GM12865 (cell line): Measurements from ENCODE around the gene MYL10.
A peak's percentile ranks its signal among the peaks of the same experiment; 100 is the strongest.
"Not testable (repeated sequence)": the region's sequence is repeated elsewhere in the genome, so short reads cannot be mapped to it uniquely, and the experiment has no call there.

Source experiments
- DNase-seq: peaks from one replicate; pipeline ENCODE4 v3.0.0; 2010; ENCODE audit warnings: low read depth
- H3K4me3 ChIP-seq: 2 replicates; pipeline ENCODE4 v1.5.1; 2011; ENCODE audit warnings: mild to moderate bottlenecking, low read depth, low read length, control low read depth
- TF ChIP-seq, protein P1 (sequence below): IDR thresholded peaks from 2 replicates; pipeline ENCODE4 v1.5.1; 2011; ENCODE audit warnings: low read length, control low read depth, low read depth, inconsistent platforms; ENCODE audit not compliant: insufficient read depth; ENCODE audit errors: missing control alignments

The MYL10 gene

DNA sequence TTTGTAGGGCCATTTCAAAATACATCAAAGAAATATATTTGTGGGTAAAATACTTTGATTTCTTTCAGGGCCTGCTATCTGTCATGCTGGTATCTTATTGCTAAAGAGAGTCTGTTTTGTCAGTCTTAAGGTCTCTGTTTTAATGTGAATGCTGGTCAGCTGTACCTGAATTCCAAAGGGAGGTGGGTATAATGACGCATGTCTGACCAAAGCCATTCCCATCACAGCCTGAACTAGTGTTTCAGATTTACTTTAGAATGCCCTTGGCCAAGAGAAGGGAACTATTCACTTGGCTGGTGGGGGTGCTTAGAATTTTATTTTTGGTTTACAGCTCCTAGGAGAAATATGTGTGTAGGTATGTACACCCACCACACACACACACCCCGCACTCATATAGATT, 30.6 kb upstream of the MYL10 start:
- no peak for DNase-seq
- TF ChIP-seq, protein P1, sequence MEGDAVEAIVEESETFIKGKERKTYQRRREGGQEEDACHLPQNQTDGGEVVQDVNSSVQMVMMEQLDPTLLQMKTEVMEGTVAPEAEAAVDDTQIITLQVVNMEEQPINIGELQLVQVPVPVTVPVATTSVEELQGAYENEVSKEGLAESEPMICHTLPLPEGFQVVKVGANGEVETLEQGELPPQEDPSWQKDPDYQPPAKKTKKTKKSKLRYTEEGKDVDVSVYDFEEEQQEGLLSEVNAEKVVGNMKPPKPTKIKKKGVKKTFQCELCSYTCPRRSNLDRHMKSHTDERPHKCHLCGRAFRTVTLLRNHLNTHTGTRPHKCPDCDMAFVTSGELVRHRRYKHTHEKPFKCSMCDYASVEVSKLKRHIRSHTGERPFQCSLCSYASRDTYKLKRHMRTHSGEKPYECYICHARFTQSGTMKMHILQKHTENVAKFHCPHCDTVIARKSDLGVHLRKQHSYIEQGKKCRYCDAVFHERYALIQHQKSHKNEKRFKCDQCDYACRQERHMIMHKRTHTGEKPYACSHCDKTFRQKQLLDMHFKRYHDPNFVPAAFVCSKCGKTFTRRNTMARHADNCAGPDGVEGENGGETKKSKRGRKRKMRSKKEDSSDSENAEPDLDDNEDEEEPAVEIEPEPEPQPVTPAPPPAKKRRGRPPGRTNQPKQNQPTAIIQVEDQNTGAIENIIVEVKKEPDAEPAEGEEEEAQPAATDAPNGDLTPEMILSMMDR, result no peak
- H3K4me3 ChIP-seq, result no peak overlapping the region

DNA sequence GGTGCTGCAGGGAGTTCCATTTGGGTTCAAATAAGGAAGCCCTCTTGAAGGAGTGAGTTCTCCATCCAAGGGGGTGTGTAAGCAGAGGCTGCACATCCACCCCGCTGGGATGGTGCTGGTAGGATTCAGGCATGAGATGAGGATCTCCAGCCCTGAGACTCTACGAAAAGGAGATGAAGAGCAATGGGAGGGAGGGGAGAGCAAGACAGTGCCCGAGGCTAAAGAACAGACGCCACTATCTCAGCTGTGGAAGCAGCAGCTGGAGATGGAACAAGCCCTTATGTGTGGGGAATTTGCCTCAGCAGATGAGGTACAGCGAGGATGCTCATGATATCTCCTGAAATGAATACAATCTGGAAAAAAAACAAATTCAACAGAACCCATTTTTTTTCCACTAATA, 28.1 kb upstream of the MYL10 start:
- H3K4me3 ChIP-seq, result no peak overlapping the region
- TF ChIP-seq, protein P1, result no peak
- no peak for DNase-seq

DNA sequence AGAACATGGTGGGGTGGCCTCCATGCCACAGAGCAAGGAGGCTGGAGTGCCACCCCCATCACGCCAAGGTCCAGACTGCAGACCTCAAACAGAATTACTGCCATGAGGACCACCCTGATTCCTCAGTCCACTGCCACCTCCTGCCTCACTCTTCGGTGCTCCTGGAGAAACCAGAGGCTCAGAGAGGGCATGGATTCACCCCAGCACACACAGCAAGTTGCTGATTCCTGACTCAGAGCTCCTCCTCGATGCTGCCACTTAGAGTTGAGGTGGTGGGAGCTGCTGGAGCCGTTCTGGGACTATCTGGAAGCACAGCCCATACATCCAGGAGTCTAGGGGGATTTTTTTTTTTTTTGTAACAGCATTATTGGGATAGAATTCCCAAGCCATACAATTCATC, 22.0 kb upstream of the MYL10 start:
- TF ChIP-seq, protein P1, result no peak
- no peak for DNase-seq
- H3K4me3 ChIP-seq, result no peak overlapping the region

DNA sequence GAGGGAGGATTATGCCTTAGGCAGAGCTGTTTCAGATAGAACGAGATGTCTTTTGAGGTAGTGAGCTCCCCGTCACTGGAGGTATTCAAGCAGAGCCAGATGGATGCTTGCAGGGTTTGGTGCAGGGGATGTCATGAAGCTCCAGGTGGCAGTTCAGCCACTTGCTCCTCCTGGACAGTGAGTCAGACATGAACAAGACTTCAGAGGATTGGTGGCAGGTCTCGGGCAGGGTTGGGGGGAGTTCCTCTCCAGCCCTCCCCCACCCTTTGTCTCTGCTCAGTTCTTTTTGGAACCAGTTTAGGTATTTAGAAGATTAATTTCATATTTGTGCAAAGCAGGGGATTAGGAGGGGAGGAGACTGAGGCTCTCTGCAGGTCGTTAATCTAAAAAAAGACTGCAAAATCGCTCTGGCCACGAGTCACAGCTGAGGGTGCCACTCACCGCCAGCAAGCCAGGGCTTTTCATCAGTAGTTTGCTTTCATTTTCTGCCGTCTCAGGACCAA, 21.5 kb upstream of the MYL10 start:
- TF ChIP-seq, protein P1, result no peak
- no peak overlapping the region for H3K4me3 ChIP-seq
- peak; percentile 21 for DNase-seq

DNA sequence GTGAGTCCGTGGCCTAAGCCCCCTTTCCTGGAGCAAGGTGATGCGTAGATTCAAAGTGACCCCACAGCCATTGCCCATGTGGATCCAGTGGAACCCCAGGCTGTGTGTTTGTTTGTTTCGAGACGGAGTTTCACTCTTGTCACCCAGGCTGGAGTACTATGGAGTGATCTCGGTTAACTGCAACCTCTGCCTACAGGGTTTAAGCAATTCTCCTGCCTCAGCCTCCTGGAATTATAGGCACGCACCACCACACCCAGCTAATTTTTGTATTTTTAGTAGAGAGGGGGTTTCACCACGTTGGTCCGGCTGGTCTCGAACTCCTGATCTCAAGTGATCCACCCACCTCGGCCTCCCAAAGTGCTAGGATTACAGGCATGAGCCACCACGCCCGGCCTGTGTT, 18.8 kb upstream of the MYL10 start:
- not testable (repeated sequence) for H3K4me3 ChIP-seq, DNase-seq

DNA sequence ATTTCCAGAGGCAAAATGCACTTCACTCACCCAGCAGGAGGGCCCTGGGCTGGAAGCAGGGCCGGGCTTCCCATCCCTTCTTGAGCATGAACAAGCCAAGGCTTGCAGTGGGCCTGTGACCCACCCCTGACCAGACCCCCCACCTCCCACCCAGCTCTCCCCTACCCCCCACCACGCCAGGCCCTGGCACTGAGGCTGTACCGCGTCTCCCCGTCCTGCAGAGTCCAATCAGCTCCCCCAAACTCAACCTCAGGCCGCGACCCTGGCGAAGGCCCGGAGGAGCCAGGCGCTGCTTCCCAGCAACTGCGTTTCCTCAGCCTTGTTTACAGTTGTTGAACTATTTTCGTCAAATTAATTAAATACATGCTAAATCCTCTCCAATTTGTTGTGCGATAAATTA, 16.9 kb upstream of the MYL10 start:
- H3K4me3 ChIP-seq, result no peak overlapping the region
- TF ChIP-seq, protein P1, result no peak
- DNase-seq, result no peak

DNA sequence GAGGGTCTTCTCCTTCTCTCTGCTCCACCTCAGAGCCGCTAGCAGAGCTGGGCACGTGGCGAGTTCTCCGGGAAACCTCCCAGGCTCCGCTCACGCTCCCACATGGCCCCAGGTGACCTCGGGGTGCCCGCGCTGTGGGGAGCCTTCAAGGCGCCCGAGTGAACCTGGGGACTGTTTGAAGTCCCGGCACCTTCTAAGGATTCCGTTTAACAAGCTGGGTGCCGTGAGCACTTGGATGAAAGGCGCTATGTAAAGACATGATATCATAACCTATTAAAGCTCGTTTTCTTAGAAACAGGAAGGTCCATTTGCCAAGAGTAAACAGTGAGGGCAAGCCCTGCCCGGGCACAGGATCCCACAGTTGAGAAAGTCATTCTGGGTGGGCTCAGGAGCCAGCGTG, 15.8 kb upstream of the MYL10 start:
- DNase-seq, result no peak
- no peak overlapping the region for H3K4me3 ChIP-seq
- TF ChIP-seq, protein P1, result no peak

DNA sequence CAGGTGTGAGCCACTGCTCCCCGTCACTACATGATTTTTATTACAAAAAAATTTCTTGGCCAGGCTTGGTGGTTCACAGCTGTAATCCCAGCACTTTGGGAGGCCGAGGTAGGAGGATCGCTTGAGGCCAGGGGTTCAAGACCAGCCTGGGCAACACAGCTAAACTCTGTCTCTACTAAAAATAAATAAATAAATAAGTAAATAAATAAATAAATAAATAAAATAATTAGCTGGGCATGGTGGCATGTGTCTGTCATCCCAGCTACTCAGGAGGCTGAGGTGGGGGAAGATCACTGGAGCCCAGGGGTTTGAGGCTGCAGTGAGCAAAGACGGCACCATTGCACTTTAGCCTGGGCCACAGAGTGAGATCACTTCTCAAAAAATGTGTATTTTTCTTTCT, 10.0 kb upstream of the MYL10 start:
- DNase-seq, H3K4me3 ChIP-seq: not testable (repeated sequence)
